ENCODE measurements around the gene FAM180B.
A peak's percentile ranks its signal among the peaks of the same experiment; 100 is the strongest.

FAM180B gene

DNA sequence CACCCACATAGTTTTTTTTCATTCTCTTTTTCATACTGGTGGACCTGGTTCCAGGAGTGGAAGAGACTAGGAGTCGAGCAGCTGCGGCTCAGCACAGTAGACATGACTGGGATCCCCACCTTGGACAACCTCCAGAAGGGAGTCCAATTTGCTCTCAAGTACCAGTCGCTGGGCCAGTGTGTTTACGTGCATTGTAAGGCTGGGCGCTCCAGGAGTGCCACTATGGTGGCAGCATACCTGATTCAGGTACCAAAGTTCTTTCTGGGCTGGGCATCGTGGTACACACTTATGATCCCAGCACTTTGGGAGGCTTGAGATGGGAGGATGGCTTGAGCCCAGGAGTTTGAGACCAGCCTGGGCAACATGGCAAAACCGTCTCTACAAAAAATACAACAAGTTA lies 16.8 kb upstream of the FAM180B start:
- DNase-seq (ENCODE audit: low spot score): no peak

DNA sequence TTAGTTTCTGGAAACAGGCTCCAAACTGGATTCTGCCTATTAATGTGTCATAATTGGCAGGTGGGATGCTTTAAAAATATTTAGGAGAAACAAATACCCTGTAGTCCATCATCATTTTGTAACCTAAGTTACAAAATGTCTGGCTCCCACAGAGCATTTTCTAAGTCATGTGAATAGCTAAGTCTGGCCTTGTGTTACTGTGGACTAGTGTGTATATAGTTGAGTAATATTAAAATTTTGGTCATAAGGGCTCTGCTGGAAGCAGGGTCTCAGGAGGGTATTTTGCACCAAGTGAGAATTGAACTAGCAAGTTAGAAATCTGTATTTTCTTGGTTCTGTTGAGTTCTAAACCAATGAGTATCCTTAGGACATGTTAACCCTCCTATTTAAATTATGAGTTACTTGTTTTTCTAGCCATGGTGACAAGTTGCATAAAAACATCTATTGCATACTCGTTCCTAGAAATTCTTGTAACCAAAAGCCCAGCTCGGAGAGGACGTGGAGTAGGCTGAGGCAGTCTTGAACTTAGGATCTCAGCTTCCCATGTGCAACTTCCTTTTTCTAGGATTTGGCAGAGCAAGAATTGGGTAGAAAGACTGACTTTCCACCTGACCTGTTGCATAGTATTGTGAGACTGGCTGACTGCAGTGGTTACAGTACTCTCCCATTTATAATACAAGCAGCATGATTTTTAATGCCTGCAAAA lies 15.7 kb upstream of the FAM180B start:
- no peak for DNase-seq (ENCODE audit: low spot score)

GRCh38 chr11:47571357-47571729 lies 15.1 kb upstream of the FAM180B start:
- no peak for DNase-seq (ENCODE audit: low spot score)

DNA sequence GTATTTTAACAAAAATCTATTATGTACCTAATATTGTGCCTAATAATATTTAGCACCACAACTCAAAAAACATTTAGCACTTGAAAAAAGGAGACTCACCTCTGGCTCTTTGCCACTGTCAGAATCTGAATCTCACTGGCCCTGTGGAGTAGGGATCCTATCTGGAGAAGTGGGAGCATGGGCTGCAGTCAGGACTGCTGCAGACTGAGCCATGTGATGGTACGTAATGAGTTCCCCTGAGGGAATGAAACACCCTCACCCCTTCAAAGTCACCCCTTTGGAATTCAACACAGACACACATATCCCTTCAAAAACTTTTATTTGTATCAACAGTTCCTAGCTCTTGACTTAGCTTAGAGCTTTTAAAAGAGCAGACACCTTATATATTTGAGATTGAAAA lies 14.6 kb upstream of the FAM180B start:
- no peak for DNase-seq (ENCODE audit: low spot score)

GRCh38 chr11:47572715-47573255 lies 13.7 kb upstream of the FAM180B start:
- no peak for DNase-seq (ENCODE audit: low spot score)

GRCh38 chr11:47573321-47573720 lies 13.2 kb upstream of the FAM180B start:
- DNase-seq (ENCODE audit: low spot score): no peak

- no peak for DNase-seq (ENCODE audit: low spot score)
These were observed 8.9 kb upstream of the FAM180B start for GRCh38 chr11:47577460-47578041.

DNA sequence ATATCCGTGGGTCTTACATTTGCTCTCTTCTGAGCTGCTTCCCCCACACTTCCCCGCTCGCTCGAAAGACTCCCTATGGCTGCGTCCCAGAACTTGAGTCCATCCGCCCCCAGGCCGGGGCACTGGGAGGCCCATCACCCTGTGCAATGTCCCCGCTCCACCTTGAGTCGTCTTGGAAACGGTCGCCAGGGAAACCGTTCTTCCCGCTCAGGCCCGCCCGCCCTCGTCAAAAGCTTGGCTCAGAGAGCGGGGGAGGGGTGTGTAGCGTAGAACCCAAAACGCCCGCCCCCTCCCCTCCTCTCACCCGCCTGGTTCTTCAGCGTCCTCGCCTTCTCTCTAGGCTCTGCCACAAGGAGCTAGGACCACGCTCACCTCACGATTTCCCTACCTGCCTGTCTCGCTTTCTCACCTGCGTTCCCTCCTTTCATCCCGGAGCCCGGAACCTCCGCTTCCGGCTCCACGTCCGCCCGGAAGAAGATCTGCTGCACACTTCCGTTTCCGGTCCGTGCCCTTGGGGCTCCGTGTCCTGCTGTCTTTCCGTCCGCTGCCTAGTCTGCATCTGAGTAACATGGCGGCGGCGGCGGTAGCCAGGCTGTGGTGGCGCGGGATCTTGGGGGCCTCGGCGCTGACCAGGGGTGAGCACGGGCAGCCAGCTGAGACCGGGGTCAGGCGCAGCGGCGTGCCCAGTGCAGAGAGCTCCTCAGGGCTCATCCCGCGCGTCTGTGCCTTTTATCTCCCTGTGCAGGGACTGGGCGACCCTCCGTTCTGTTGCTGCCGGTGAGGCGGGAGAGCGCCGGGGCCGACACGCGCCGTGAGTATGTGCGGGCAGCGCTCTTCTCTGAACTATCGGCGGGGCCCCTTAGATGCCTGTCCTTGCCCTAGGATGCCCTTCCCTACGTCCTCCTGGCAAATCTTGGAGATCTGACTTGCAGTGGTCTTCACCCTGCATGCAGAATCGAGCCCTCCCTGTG lies 7.7 kb upstream of the FAM180B start, which contains the start of the genes KBTBD4 and NDUFS3:
TSS of gene KBTBD4 (minus strand) at position 447 of the 971 bp plus-strand sequence. CDS start at position 428, 19 bp downstream.
TSS of gene NDUFS3 (plus strand) at position 551 of the 971 bp plus-strand sequence. CDS start at position 569, 18 bp downstream.
- peak; percentile 98 for DNase-seq (ENCODE audit: low spot score)

GRCh38 chr11:47583844-47584243 lies 2.6 kb upstream of the FAM180B start:
- DNase-seq (ENCODE audit: low spot score): no peak

DNA sequence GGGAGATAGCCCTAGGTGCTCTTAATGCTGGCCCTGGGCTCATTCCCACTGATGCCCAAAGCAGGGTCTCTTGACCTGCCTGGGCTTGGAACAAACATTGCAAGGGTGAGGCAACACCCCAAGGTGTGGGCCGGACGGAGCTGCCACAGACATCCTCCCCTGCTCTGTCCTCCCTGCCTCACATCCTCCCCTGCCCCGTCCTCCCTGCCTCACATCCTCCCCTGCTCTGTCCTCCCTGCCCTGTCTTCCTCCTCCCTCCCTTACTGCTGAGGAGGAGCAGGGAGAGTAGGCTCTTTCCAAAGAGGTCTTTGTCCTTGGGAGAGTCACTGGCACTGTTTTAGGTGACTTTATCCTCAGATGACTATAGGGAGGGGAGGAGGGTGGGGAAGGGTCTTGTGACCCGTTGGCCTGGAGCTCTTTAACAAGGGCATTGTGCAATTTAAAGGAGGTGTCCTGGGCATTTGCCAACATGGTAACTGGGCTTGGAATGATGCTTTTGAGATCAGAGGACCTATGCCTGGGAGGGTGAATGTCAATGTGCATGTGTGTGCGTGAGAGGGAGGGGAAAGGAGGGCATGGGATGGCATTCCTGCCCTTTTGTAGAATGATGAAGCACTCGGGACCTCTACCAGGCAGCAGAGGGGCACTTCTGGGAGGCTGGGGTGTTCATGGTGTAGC lies 700 bp downstream of the FAM180B start:
- DNase-seq (ENCODE audit: low spot score): no peak

GRCh38 chr11:47587723-47588326 lies 1.3 kb downstream of the FAM180B start:
- DNase-seq (ENCODE audit: low spot score): no peak

- no peak for DNase-seq (ENCODE audit: low spot score)
These were observed 2.6 kb downstream of the FAM180B start for GRCh38 chr11:47589118-47589517.

- no peak for DNase-seq (ENCODE audit: low spot score)
These were observed 3.1 kb downstream of the FAM180B start for GRCh38 chr11:47589584-47589976.

- peak; percentile 72 for DNase-seq (ENCODE audit: low spot score)
These were observed 3.7 kb downstream of the FAM180B start for GRCh38 chr11:47589977-47590861.

DNA sequence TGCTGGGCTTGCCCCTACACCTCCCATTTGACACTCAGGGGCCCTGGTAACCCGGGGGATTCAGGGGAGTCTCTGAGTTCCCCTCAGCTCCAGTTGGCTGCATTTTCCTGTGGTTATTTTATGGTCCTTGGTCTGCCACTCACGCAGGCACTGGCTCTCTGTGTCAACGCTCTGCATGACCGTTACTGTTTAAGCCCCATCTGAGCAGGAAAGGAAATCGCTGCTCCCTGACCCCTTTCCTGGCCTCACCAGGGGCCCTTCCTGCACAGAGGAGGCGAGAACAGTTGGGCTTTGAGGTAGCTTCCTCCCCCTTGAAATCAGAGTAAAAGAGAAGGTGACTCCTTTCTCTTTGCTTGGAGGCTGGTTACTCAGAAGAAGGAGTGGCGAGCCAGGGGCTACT lies 5.3 kb downstream of the FAM180B start:
- DNase-seq (ENCODE audit: low spot score): no peak

DNA sequence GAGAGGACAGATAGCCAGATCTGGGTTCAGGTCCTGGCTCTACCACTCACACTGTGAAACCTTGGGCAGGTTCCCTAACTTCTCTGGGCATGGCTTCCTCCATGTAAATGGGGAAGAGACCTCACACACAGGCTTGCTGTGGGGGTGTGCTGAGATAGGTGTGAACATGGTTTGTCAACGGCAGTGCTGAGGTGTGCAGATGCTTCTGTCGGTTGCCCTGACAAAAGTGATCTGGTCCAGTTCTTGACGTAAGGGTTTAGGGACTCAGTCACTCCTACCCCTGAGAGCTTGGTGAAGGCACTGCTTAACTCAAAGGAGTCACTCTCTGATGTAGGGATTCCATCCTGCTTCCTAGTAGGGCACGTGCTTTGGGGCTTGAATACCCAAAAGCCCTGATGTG lies 5.8 kb downstream of the FAM180B start:
- DNase-seq (ENCODE audit: low spot score): no peak

GRCh38 chr11:47592970-47593369 lies 6.5 kb downstream of the FAM180B start:
- no peak for DNase-seq (ENCODE audit: low spot score)

DNA sequence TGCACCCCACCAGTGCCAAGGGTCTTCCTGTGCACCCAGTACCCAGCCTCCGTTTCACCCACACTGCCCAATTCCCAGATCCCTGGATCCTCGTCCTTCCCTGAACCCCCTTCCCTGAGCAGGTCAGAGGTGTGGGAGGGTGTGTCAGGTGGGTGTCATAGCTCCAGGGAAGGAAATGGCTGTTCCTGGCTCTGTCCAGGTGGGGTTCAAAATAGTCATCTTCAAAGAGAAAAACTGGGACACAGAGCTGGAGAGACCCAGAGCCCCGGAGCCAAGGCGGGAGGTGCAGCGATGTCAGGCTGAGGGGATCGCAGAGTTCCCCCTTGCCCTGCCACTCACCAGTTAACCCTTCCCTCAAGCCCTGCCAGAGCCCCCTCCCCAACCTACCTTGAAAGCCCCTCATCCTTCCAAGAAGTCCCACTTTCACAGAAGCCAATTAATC lies 7.0 kb downstream of the FAM180B start:
- DNase-seq (ENCODE audit: low spot score): no peak

- DNase-seq (ENCODE audit: low spot score): peak; percentile 73
These were observed 7.7 kb downstream of the FAM180B start, which contains the start of gene C1QTNF4 for GRCh38 chr11:47593934-47594855. Gene C1QTNF4, minus strand, starts transcription at chr11:47594411. Its CDS starts 3,601 bp downstream, at chr11:47590810.

All from iPS-NIHi11 (cell line).